CD14-positive monocyte (primary cell): ENCODE measurements around the gene PRRT4. TPM values are rescaled to one million over a fixed set of nuclear protein-coding genes. Genes with fewer than 3 reads are reported as not detected.
A peak's percentile ranks its signal among the peaks of the same experiment; 100 is the strongest.

Source experiments
- DNase-seq, 3 donors: peaks; one replicate each; pipeline ENCODE4 v3.0.0-alpha.2; 2011 to 2022
- H2AFZ ChIP-seq: 2 replicates; pipeline ENCODE4 v1.6.0; 2012; ENCODE audit warnings: mild to moderate bottlenecking, low read depth, low read length, inconsistent platforms; ENCODE audit not compliant: insufficient read depth, poor library complexity, severe bottlenecking
- H3K27ac ChIP-seq, 2 donors: 1 replicate in 1 of 2; 2 replicates in 1 of 2; pipeline ENCODE4 v1.5.1; 2012 to 2013; ENCODE audit warnings: low read length in 2 of 2, control low read depth in 1 of 2, inconsistent platforms in 1 of 2, low read depth in 1 of 2, mild to moderate bottlenecking in 1 of 2
- H3K27me3 ChIP-seq, 2 donors: one replicate each; pipeline versions ENCODE4 v1.6.0 to v1.6.1; 2011 to 2013; ENCODE audit warnings: low read length in 2 of 2; ENCODE audit not compliant: control insufficient read depth in 2 of 2, insufficient read depth in 2 of 2
- H3K36me3 ChIP-seq, 2 donors: replicated peaks in 1 of 2; 1 replicate in 1 of 2; 2 replicates in 1 of 2; pipeline versions ENCODE4 v1.5.1 to v1.6.1; 2012 to 2013; ENCODE audit warnings: low read length in 2 of 2, control low read depth in 1 of 2, inconsistent platforms in 1 of 2, mild to moderate bottlenecking in 1 of 2; ENCODE audit not compliant: insufficient read depth in 2 of 2, control insufficient read depth in 1 of 2
- H3K4me1 ChIP-seq, 2 donors: 1 replicate in 1 of 2; 2 replicates in 1 of 2; pipeline versions ENCODE4 v1.5.1 to v1.6.1; 2012 to 2013; ENCODE audit warnings: low read length in 2 of 2, control low read depth in 1 of 2, inconsistent platforms in 1 of 2, mild to moderate bottlenecking in 1 of 2, moderate library complexity in 1 of 2; ENCODE audit not compliant: insufficient read depth in 2 of 2, control insufficient read depth in 1 of 2
- H3K4me2 ChIP-seq: replicated peaks from 2 replicates; pipeline ENCODE3; 2012; ENCODE audit warnings: low read length, moderate library complexity, mild to moderate bottlenecking; ENCODE audit not compliant: poor library complexity, severe bottlenecking; ENCODE audit errors: extremely low read depth
- H3K4me3 ChIP-seq, 3 experiments: fragments of 200-600 bp in 1 of 3; sonication (generic) in 1 of 3; replicated peaks in 1 of 3; 1 replicate in 2 of 3; 2 replicates in 1 of 3; pipeline ENCODE4 v1.5.1; 2011 to 2013; ENCODE audit warnings: low read length in 3 of 3, mild to moderate bottlenecking in 3 of 3, control low read depth in 2 of 3, low read depth in 2 of 3, inconsistent platforms in 1 of 3, moderate library complexity in 1 of 3
- H3K79me2 ChIP-seq: 2 replicates; pipeline ENCODE4 v1.6.0; 2012; ENCODE audit warnings: mild to moderate bottlenecking, control low read depth, inconsistent platforms, low read length, moderate library complexity; ENCODE audit not compliant: insufficient read depth
- H3K9ac ChIP-seq: 2 replicates; pipeline ENCODE4 v1.6.0; 2017; ENCODE audit warnings: low read length, mild to moderate bottlenecking; ENCODE audit not compliant: insufficient read depth, poor library complexity, severe bottlenecking
- H3K9me3 ChIP-seq, 2 donors: replicated peaks in 1 of 2; 1 replicate in 1 of 2; 2 replicates in 1 of 2; pipeline versions ENCODE4 v1.5.1 to v1.6.1; 2012 to 2013; ENCODE audit warnings: low read length in 2 of 2, control low read depth in 1 of 2; ENCODE audit not compliant: control insufficient read depth in 1 of 2, insufficient read depth in 1 of 2
- H4K20me1 ChIP-seq: 2 replicates; pipeline ENCODE4 v1.6.0; 2012; ENCODE audit warnings: mild to moderate bottlenecking, low read length, control low read depth, moderate library complexity; ENCODE audit not compliant: insufficient read depth
- H3K27ac Mint-ChIP-seq, 7 donors: one replicate each; pipeline ENCODE4 v1.8.0; 2020; ENCODE audit warnings: mild to moderate bottlenecking in 7 of 7, mixed read lengths in 7 of 7, moderate library complexity in 6 of 7, inconsistent platforms in 2 of 7
- H3K27me3 Mint-ChIP-seq, 3 donors: one replicate each; pipeline ENCODE4 v1.8.0; 2021 to 2022; ENCODE audit warnings: low read depth in 3 of 3, mild to moderate bottlenecking in 3 of 3, mixed read lengths in 3 of 3, moderate library complexity in 3 of 3, inconsistent platforms in 1 of 3
- H3K36me3 Mint-ChIP-seq, 2 donors: one replicate each; pipeline ENCODE4 v1.8.0; 2020; ENCODE audit warnings: mixed read lengths in 2 of 2, inconsistent platforms in 1 of 2, mild to moderate bottlenecking in 1 of 2
- H3K4me1 Mint-ChIP-seq: one replicate; pipeline ENCODE4 v1.8.0; 2020; ENCODE audit warnings: mild to moderate bottlenecking, mixed read lengths
- H3K4me3 Mint-ChIP-seq, 2 donors: one replicate each; pipeline ENCODE4 v1.8.0; 2020; ENCODE audit warnings: mild to moderate bottlenecking in 2 of 2, mixed read lengths in 2 of 2, moderate library complexity in 1 of 2
- H3K9me3 Mint-ChIP-seq, 7 donors: one replicate each; pipeline ENCODE4 v1.8.0; 2020 to 2022; ENCODE audit warnings: mixed read lengths in 7 of 7, mild to moderate bottlenecking in 6 of 7, moderate library complexity in 6 of 7, inconsistent platforms in 2 of 7
- CTCF ChIP-seq: fragments of 200-600 bp; IDR thresholded peaks from one replicate; pipeline ENCODE4 v1.8.0; 2022; ENCODE audit warnings: antibody characterized with exemption, mild to moderate bottlenecking
- WGBS: methylation state at CpG from one replicate; pipeline ENCODE4 v1.1.5; 2013; ENCODE audit warnings: missing lambda C conversion rate; ENCODE audit not compliant: insufficient coverage; 5-methylcytosine and 5-hydroxymethylcytosine counted together
- intact Hi-C, 2 donors: fragments of 100-400 bp; cut with micrococcal nuclease; formaldehyde crosslinking; loops; one replicate each; pipeline versions ENCODE4 v1.15.0 to v1.15.1; 2023
- polyA plus RNA-seq, 3 donors: library from polyadenylated mRNA; depleted of rRNA in 1 of 3; unstranded in 2 of 3; stranded (reverse) in 1 of 3; fragments of 300-500 nt in 2 of 3; fragments of >200 nt in 1 of 3; fragmentation: Illumina TruSeq in 2 of 3; gene quantifications; 1 replicate in 2 of 3; 2 replicates in 1 of 3; pipeline ENCODE4 v1.2.3, GENCODE V29; 2012 to 2021

Gene PRRT4
- polyA plus RNA-seq, 3 donors: 1.1 TPM; not detected in 2

DNA sequence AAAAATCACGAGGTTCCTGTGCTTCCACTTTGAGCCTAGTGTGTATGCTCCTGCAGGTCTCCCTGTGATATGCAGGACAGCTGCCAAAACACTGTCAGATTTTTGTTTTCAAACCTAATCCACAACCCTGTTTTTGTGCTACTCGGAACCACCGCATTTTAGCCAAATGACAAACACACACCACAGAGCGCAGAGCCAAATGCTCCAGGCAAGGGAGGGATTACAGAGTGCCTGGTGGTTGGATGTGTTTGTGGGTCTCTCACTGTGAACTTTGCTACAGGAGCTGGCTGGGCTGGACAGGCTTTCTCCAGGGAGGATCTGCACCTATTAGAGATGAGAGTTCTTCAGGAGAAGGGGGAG lies 12.0 kb downstream of the PRRT4 start:
- Histone ChIP-seq H3K36me3 (no peaks in the 10 kb centered on the region), H3K27me3 (peaks cover 22 to 37% of the 10 kb centered on the region in 2 donors), H3K4me1 (peaks cover 6 to 17% of the 10 kb centered on the region in 2 donors), H4K20me1 (no peaks in the 10 kb centered on the region), H3K9ac (no peak overlapping the region), H3K79me2 (no peaks in the 10 kb centered on the region), H3K4me3 (no peak overlapping the region), H3K27ac (no peak overlapping the region), H3K9me3 (no peaks in the 10 kb centered on the region), H3K4me2 (no peak overlapping the region), H2AFZ (no peak overlapping the region)
- WGBS: no CpG with 5 or more reads among the region's 4 CpGs
- Mint-ChIP-seq H3K36me3 (peaks cover 4 to 9% of the 10 kb centered on the region in 2 donors), H3K9me3 (peaks cover 0 to 9% (median 0%) of the 10 kb centered on the region in 7 donors), H3K27ac (no peak overlapping the region), H3K4me3 (peak overlapping the region in 1 of 2 donors; percentile 54), H3K4me1 (peaks cover 5% of the 10 kb centered on the region), H3K27me3 (peaks cover 37 to 55% (median 42%) of the 10 kb centered on the region in 3 donors)
- intact Hi-C loops: loop anchor here (2.0 to 10.0 kb wide), 4 partner anchors 37 to 113 kb away; partner anchors contain the start of gene HILPDA (in 1 of the 2)
- TF ChIP-seq CTCF: no peak
- DNase-seq: no peak

DNA sequence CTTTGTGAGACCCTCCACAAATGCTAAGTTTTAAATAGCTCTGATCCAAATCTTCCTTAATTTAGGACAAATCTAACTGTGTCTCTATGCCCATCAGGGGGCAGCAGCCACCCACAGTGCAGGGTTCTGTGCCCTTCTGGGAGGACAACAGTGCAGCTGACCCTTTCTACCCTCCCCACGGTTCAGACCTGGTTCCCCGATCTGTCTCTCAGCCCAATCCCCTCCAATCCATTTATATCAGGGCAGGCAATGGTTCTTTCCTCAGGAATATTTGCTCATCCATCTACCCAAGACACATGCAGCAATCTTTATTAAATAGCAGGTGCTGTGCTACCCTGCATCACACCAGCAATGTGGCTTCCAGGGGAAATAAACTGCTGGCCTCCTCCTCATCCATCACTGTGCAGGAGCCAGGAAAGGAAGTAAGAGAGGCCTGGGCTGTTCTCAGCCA lies 13.8 kb downstream of the PRRT4 start:
- DNase-seq: peak; percentile 35 to 60 (median 57)
- peaks cover under 1% of the 10 kb centered on the region in 2 donors for H3K36me3 Mint-ChIP-seq
- Histone ChIP-seq H3K27ac (no peak overlapping the region), H3K79me2 (peaks cover 7% of the 10 kb centered on the region), H3K9ac (no peak overlapping the region), H3K9me3 (no peaks in the 10 kb centered on the region), H4K20me1 (no peaks in the 10 kb centered on the region), H3K4me3 (no peak overlapping the region), H3K36me3 (no peaks in the 10 kb centered on the region), H2AFZ (no peak overlapping the region), H3K27me3 (peaks cover 13 to 28% of the 10 kb centered on the region in 2 donors), H3K4me2 (no peak overlapping the region), H3K4me1 (peaks cover 16 to 32% of the 10 kb centered on the region in 2 donors)
- no CpG with 5 or more reads among the region's 2 CpGs for WGBS
- peak; percentile 74 for TF ChIP-seq CTCF
- peaks cover 25 to 39% (median 29%) of the 10 kb centered on the region in 3 donors for H3K27me3 Mint-ChIP-seq
- intact Hi-C loops: loop anchor here (2.0 to 10.0 kb wide), 4 partner anchors 39 to 115 kb away; partner anchors contain the start of gene HILPDA (in 1 of the 2)
- H3K4me3 Mint-ChIP-seq: no peak overlapping the region
- peaks cover 11% of the 10 kb centered on the region for H3K4me1 Mint-ChIP-seq
- H3K27ac Mint-ChIP-seq: no peak overlapping the region
- H3K9me3 Mint-ChIP-seq: peaks cover 0 to 7% (median 0%) of the 10 kb centered on the region in 7 donors
